K562 (cell line): Measurements from ENCODE around the gene LCE1D. TPM values are rescaled to one million over a fixed set of nuclear protein-coding genes. Genes with fewer than 3 reads are reported as not detected.

Experiments used
- polyA plus RNA-seq, 8 experiments: library from polyadenylated mRNA; depleted of rRNA in 4 of 8; stranded (reverse) in 5 of 8; unstranded in 3 of 8; fragments of >200 nt; fragmentation: Nextera tagmentation in 2 of 8; fragmentation: Illumina TruSeq in 1 of 8; extraction: Ambion mirVana in 2 of 8; extraction: Trizol in 1 of 8; gene quantifications; 2 replicates each; pipeline versions ENCODE4 v1.2.1 to v1.2.3, GENCODE V29; 2011 to 2014; ENCODE audit warnings: inconsistent platforms in 1 of 8, missing spikeins in 1 of 8
- total RNA-seq, 7 experiments: library from RNA; depleted of rRNA in 6 of 7; stranded (reverse); fragments of >200 nt in 6 of 7; fragmentation: Illumina TruSeq in 2 of 7; extraction: Trizol in 2 of 7; gene quantifications; 2 replicates each; pipeline versions ENCODE4 v1.2.1 to v1.2.3, GENCODE V29; 2011 to 2021; ENCODE audit warnings: low replicate concordance in 1 of 7

The LCE1D gene
- total and polyA plus RNA-seq, 9 of the 15 experiments (the other 6 are each of a cell fraction or from before 2014, with no cell fraction given): not detected

Other genes with a start within 250 kb of the LCE1D start
Only the 7 nearest of the 26 such genes appear.
- not detected in 2 replicates for gene KPRP, start 38.7 kb upstream of the LCE1D start, total RNA-seq (2014; rRNA removed)
- not detected in 2 replicates for gene KPRP, start 38.7 kb upstream of the LCE1D start, total RNA-seq (2014; rRNA removed; fragmentation: Illumina TruSeq; extraction: Trizol)
- not detected in 2 replicates for gene KPRP, start 38.7 kb upstream of the LCE1D start, total RNA-seq (2015; rRNA removed; fragmentation: Illumina TruSeq; extraction: Trizol)
- not detected in 2 replicates for gene KPRP, start 38.7 kb upstream of the LCE1D start, total RNA-seq (2021)
- not detected in 2 replicates for gene KPRP, start 38.7 kb upstream of the LCE1D start, polyA plus RNA-seq (2011; rRNA removed)
- not detected in 2 replicates for gene KPRP, start 38.7 kb upstream of the LCE1D start, polyA plus RNA-seq (2014; fragmentation: Illumina TruSeq; extraction: Trizol)
- gene KPRP, start 38.7 kb upstream of the LCE1D start, polyA plus RNA-seq (2014; fragmentation: Nextera tagmentation; extraction: Ambion mirVana): not detected
- not detected in 2 replicates for gene KPRP, start 38.7 kb upstream of the LCE1D start, polyA plus RNA-seq (2014; rRNA removed)
- not detected in 2 replicates for gene LCE1F, start 21.6 kb upstream of the LCE1D start, total RNA-seq (2014; rRNA removed)
- not detected in 2 replicates for gene LCE1F, start 21.6 kb upstream of the LCE1D start, total RNA-seq (2014; rRNA removed; fragmentation: Illumina TruSeq; extraction: Trizol)
- gene LCE1F, start 21.6 kb upstream of the LCE1D start, total RNA-seq (2015; rRNA removed; fragmentation: Illumina TruSeq; extraction: Trizol): not detected in 2 replicates
- not detected in 2 replicates for gene LCE1F, start 21.6 kb upstream of the LCE1D start, total RNA-seq (2021)
- gene LCE1F, start 21.6 kb upstream of the LCE1D start, polyA plus RNA-seq (2011; rRNA removed): not detected in 2 replicates
- gene LCE1F, start 21.6 kb upstream of the LCE1D start, polyA plus RNA-seq (2014; fragmentation: Illumina TruSeq; extraction: Trizol): not detected in 2 replicates
- not detected for gene LCE1F, start 21.6 kb upstream of the LCE1D start, polyA plus RNA-seq (2014; fragmentation: Nextera tagmentation; extraction: Ambion mirVana)
- not detected in 2 replicates for gene LCE1F, start 21.6 kb upstream of the LCE1D start, polyA plus RNA-seq (2014; rRNA removed)
- not detected in 2 replicates for gene LCE1E, start 10.5 kb upstream of the LCE1D start, total RNA-seq (2014; rRNA removed)
- not detected in 2 replicates for gene LCE1E, start 10.5 kb upstream of the LCE1D start, total RNA-seq (2014; rRNA removed; fragmentation: Illumina TruSeq; extraction: Trizol)
- not detected in 2 replicates for gene LCE1E, start 10.5 kb upstream of the LCE1D start, total RNA-seq (2015; rRNA removed; fragmentation: Illumina TruSeq; extraction: Trizol)
- not detected in 2 replicates for gene LCE1E, start 10.5 kb upstream of the LCE1D start, total RNA-seq (2021)
- not detected in 2 replicates for gene LCE1E, start 10.5 kb upstream of the LCE1D start, polyA plus RNA-seq (2011; rRNA removed)
- gene LCE1E, start 10.5 kb upstream of the LCE1D start, polyA plus RNA-seq (2014; fragmentation: Illumina TruSeq; extraction: Trizol): not detected in 2 replicates
- not detected for gene LCE1E, start 10.5 kb upstream of the LCE1D start, polyA plus RNA-seq (2014; fragmentation: Nextera tagmentation; extraction: Ambion mirVana)
- not detected in 2 replicates for gene LCE1E, start 10.5 kb upstream of the LCE1D start, polyA plus RNA-seq (2014; rRNA removed)
- not detected in 2 replicates for gene LCE1C, start 9.9 kb downstream of the LCE1D start, total RNA-seq (2014; rRNA removed)
- not detected in 2 replicates for gene LCE1C, start 9.9 kb downstream of the LCE1D start, total RNA-seq (2014; rRNA removed; fragmentation: Illumina TruSeq; extraction: Trizol)
- gene LCE1C, start 9.9 kb downstream of the LCE1D start, total RNA-seq (2015; rRNA removed; fragmentation: Illumina TruSeq; extraction: Trizol): not detected in 2 replicates
- not detected in 2 replicates for gene LCE1C, start 9.9 kb downstream of the LCE1D start, total RNA-seq (2021)
- not detected in 2 replicates for gene LCE1C, start 9.9 kb downstream of the LCE1D start, polyA plus RNA-seq (2011; rRNA removed)
- gene LCE1C, start 9.9 kb downstream of the LCE1D start, polyA plus RNA-seq (2014; fragmentation: Illumina TruSeq; extraction: Trizol): not detected in 2 replicates
- not detected for gene LCE1C, start 9.9 kb downstream of the LCE1D start, polyA plus RNA-seq (2014; fragmentation: Nextera tagmentation; extraction: Ambion mirVana)
- not detected in 2 replicates for gene LCE1C, start 9.9 kb downstream of the LCE1D start, polyA plus RNA-seq (2014; rRNA removed)
- gene LCE1B, start 15.2 kb downstream of the LCE1D start, total RNA-seq (2014; rRNA removed): not detected in 2 replicates
- gene LCE1B, start 15.2 kb downstream of the LCE1D start, total RNA-seq (2014; rRNA removed; fragmentation: Illumina TruSeq; extraction: Trizol): not detected in 2 replicates
- gene LCE1B, start 15.2 kb downstream of the LCE1D start, total RNA-seq (2015; rRNA removed; fragmentation: Illumina TruSeq; extraction: Trizol): not detected in 2 replicates
- gene LCE1B, start 15.2 kb downstream of the LCE1D start, total RNA-seq (2021): not detected in 2 replicates
- not detected in 2 replicates for gene LCE1B, start 15.2 kb downstream of the LCE1D start, polyA plus RNA-seq (2011; rRNA removed)
- not detected in 2 replicates for gene LCE1B, start 15.2 kb downstream of the LCE1D start, polyA plus RNA-seq (2014; fragmentation: Illumina TruSeq; extraction: Trizol)
- not detected for gene LCE1B, start 15.2 kb downstream of the LCE1D start, polyA plus RNA-seq (2014; fragmentation: Nextera tagmentation; extraction: Ambion mirVana)
- not detected in 2 replicates for gene LCE1B, start 15.2 kb downstream of the LCE1D start, polyA plus RNA-seq (2014; rRNA removed)
- not detected in 2 replicates for gene LCE1A, start 30.8 kb downstream of the LCE1D start, total RNA-seq (2014; rRNA removed)
- gene LCE1A, start 30.8 kb downstream of the LCE1D start, total RNA-seq (2014; rRNA removed; fragmentation: Illumina TruSeq; extraction: Trizol): not detected in 2 replicates
- not detected in 2 replicates for gene LCE1A, start 30.8 kb downstream of the LCE1D start, total RNA-seq (2015; rRNA removed; fragmentation: Illumina TruSeq; extraction: Trizol)
- not detected in 2 replicates for gene LCE1A, start 30.8 kb downstream of the LCE1D start, total RNA-seq (2021)
- not detected in 2 replicates for gene LCE1A, start 30.8 kb downstream of the LCE1D start, polyA plus RNA-seq (2011; rRNA removed)
- gene LCE1A, start 30.8 kb downstream of the LCE1D start, polyA plus RNA-seq (2014; fragmentation: Illumina TruSeq; extraction: Trizol): not detected in 2 replicates
- gene LCE1A, start 30.8 kb downstream of the LCE1D start, polyA plus RNA-seq (2014; fragmentation: Nextera tagmentation; extraction: Ambion mirVana): not detected
- gene LCE1A, start 30.8 kb downstream of the LCE1D start, polyA plus RNA-seq (2014; rRNA removed): not detected in 2 replicates
- not detected in 2 replicates for gene LCE6A, start 46.1 kb downstream of the LCE1D start, total RNA-seq (2014; rRNA removed)
- gene LCE6A, start 46.1 kb downstream of the LCE1D start, total RNA-seq (2014; rRNA removed; fragmentation: Illumina TruSeq; extraction: Trizol): not detected in 2 replicates
- not detected in 2 replicates for gene LCE6A, start 46.1 kb downstream of the LCE1D start, total RNA-seq (2015; rRNA removed; fragmentation: Illumina TruSeq; extraction: Trizol)
- not detected in 2 replicates for gene LCE6A, start 46.1 kb downstream of the LCE1D start, total RNA-seq (2021)
- not detected in 2 replicates for gene LCE6A, start 46.1 kb downstream of the LCE1D start, polyA plus RNA-seq (2011; rRNA removed)
- gene LCE6A, start 46.1 kb downstream of the LCE1D start, polyA plus RNA-seq (2014; fragmentation: Illumina TruSeq; extraction: Trizol): not detected in 2 replicates
- gene LCE6A, start 46.1 kb downstream of the LCE1D start, polyA plus RNA-seq (2014; fragmentation: Nextera tagmentation; extraction: Ambion mirVana): not detected
- not detected in 2 replicates for gene LCE6A, start 46.1 kb downstream of the LCE1D start, polyA plus RNA-seq (2014; rRNA removed)